ENCODE measurements around the gene ADAM8.
"Not testable (repeated sequence)": the region's sequence is repeated elsewhere in the genome, so short reads cannot be mapped to it uniquely, and the experiment has no call there.

Gene ADAM8

DNA sequence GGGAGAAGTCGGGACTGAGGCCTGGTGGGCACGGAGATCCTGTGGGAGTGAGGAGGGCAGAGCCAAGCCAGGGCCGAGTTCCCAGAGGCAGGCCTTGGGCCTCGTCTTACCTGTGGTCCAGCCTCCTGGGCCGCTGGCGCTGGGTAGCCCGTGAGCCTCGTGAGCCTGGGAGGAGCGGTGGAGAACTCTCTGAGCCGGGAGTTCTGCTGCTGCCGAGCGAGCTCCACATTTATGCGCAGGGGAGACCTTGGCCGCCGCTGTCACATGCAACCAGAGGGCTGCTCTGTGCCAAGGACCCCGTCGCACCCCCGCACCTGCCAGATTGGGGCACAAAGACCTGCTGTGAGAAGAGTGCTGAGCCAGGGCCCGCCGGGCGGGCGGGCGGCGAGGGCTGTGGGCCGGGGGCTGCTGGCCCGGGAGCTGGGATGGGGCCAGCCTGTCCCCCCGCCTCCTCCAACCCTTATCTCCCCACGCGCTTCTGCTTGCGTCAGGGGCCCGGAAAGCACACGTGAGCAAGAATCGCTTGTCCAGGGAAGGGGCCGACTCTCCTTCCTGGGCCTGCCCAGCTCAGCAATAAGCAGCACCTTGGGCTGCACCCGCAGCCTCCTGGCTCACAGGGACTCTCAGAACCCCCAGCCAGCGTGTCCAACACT lies 28.9 kb downstream of the ADAM8 start:
- DNase-seq: no peak

- DNase-seq: no peak
These were observed 30.4 kb downstream of the ADAM8 start for GRCh38 chr10:133246236-133246626.

DNA sequence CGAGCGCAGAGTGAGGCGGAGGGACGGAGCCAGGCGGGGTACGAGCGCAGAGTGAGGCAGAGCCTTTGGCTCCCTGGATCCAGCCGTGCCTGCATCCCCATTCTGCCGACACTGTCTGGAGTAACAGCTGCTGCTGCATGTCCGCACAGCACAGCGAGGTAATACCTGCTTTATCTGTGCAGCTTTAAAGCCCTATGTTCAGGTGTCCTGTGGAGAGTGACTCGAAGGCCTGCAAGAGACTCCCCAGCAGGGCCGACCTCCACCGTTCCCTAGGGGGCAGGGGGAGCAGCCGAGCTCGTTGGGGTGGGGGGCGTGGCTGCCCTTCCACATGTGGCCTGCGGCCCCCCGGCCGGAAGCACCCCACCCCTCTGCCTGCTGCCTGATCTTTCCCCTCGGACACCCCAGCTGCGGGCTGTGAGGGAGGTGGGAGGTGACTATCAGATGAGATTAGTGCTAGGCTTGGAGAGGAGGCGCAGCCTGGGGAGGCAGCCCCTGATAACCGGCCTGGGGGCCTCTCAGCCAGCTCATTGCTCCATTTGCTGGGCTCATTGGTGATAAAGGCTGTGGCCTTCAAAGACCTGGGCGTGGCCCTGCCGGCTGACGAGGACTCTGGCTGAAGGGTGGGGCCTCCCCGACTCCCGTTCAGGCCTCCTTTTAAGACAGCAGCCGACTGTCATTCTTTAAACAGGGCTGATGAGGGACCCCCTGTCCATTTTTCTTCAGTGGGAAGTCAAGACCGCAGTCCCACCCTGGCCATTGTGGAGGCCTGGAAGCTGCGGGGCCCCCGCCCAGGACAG lies 31.0 kb downstream of the ADAM8 start:
- no peak for DNase-seq

DNA sequence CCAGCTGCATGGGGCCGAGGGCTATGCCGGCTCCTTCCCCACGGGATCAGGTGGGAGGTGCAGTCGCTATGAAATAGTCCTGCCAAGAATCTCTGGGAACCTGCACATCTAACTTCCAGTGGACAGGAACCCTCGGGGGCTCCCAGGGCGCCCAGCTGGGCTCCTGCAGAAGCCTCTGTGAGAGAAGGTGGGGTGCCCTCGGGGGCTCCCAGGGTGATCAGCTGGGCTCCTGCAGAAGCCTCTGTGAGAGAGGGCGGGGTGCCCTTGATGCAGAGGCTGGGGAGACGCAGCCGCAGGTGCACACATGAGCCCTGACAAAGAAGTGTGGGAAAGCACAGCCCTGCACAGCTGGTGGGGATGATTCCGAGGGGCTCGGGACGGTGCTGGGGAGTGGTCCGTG lies 33.1 kb downstream of the ADAM8 start:
- DNase-seq: no peak

DNA sequence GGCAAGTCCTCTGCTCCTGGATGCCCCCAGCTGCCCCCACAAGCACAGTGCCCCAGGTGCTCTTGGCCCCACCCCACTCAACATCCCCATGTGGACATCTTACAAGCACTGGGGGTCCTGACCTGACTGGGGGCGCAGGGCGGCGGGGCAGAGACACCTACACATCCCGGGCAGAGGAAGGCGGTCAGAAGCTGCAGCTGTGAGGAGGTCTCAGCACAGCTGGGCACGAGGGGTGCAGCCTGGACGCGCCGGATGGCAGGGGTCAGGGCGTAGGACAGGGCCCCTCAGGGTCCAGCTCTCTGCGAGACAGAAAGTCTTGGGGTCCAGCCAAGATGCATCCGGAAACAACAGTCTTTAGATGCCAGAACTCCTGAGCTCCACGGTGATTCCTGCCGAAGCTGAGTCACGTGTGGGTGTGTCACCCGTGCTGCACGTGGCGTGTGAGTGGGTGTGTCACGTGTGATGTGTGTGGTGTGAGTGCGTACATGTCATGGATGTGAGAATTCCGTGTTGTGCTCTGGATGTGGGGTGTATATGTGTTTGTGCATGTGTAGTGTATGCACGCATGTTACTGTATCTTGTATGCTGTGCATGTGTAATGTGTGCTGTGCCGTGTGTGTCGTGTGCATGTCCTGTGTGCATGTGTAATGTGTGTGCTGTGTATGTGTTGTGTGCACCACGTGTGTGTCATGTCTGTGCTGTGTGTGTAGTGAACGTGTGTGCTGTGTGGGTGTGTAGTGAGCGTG lies 33.9 kb downstream of the ADAM8 start:
- no peak for DNase-seq

GRCh38 chr10:133241501-133242205 lies 35.0 kb downstream of the ADAM8 start:
- no peak for DNase-seq

DNA sequence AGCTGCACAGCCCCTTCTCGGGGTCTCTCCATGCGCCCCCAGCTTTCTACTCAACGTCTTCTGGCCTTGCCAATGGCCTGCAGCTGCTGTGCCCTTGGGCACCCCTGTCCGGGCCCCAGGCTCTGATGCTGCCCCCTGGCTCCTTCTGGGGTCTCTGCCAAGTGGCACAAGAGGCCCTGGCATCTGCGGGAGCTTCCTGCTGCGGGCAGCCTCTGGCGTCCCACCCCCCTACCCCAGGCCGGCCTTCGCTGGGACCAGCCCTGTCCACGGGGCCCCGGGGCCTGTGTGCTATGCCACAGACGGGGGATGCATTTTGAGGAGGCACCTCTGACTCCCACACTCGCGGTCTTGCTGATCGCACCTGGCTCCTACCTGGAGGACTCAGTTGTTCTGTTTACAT lies 36.7 kb downstream of the ADAM8 start:
- no peak for DNase-seq

GRCh38 chr10:133238466-133238804 lies 38.2 kb downstream of the ADAM8 start:
- no peak for DNase-seq

DNA sequence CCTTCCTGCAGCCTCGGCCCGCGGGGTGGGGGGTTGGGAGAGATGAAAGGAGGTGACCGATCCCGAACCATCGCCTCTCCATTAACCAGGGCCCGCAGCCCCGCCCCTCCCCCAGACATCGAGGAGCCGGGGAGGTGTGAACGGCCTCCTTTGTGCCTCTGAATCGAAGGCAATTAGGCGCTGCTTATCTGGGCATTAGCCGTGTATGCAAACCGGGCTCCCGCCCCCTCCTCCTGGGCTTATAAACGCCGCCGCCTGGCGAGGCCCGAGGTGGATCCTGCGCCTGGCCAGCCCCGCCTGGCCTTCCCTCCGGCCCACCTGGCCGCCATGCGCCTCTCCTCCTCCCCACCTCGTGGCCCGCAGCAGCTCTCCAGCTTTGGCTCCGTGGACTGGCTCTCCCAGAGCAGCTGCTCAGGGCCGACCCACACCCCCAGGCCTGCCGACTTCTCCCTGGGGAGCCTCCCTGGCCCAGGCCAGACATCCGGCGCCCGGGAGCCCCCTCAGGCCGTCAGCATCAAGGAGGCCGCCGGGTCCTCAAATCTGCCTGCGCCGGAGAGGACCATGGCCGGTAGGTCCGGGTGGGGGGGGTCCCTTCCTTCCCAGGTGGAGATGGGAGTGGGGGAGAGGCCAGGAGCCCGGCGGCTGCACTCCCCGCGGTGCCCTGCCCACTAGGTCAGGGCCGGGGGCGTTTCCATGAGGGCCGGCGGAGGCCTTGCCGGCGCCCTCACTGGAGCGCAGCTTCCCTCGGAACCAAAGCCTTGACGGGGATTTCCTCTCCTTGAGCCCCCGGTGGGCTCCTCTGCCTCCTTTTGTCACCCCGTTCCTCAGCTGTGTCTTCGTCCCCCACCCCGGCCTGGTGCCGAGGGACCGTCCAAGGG lies 38.8 kb downstream of the ADAM8 start, which contains the start of gene VENTX:
VENTX (plus strand) TSS at position 268 of the 878 bp plus-strand sequence; CDS start at position 328, 60 bp downstream.
- no peak for DNase-seq

DNA sequence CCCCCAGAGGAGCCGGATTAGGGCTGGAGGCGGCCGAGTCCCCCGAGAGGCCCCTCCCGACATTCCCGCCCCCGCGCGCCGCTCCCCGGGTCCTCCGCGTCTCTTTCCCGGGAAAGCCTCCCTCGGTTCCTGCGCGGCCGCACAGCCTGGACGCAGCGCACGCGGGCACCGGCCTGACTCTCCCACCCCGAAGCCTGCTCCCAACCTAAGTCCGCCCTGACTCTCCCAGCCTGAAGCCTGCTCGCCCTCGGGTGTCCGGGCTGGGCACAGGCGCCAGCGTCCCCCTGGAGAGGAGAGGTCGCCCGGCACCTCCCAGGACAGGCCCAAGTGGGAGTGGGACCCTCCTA lies 39.5 kb downstream of the ADAM8 start:
- DNase-seq: no peak

DNA sequence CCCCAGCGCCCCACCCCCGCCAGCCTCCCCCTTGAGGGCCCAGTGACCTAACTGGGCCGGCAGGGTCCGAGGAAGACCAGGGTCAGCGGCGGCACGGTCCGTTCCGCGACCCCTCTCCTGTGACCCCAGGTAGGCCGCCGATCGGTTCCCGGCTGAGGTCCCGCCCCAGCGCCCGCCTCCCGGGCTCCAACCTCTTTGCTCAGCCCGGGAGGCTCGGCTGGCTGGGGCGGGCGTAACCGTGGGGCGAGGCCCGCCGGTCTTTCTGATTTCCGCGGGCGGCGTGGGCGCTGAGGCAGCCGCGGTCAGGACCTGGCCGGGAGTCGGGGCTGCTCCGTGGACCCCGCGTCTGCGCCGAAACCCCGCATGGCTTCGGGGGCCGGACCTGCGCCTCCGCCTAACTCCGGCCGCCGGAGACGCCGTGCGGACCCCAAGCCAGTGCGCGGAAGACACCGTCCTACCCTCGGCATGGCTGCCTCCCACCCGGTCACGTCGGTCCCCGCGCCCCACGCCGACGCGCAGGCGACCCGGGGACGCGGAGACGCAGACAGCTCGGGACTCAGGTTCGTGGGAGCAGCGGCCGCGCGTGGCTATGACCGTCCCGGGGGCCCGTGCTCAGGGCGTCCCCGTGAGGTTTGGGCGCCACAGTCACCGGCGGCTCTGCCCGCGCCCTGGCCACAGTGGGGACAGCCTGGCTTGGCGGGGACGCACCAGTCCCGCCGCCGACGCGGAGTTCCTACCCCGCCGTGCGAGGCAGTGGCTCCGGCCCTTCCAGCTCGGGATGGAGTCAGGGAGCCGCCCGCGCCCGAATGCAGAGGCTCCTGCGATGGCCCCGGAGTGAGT lies 40.0 kb downstream of the ADAM8 start:
- DNase-seq: no peak

DNA sequence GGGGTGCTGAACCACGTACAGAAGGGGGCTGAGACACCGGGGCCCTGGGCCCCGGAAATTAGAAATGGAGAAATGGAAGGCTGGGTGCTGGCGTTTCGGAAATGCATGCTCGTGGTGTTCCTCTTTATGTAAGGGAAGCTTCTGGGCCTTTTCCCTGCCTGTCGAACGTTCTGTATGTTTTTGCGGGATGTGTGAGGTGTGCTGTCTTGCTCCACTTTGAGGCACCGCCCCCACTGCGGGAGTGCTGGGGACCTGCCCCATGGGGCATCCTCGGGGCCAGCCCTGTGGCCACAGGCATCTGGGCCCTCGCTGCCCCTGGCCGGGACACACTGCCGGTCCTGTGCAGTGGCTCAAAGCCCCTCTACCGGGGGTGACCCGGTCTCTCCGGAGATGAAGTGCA lies 40.7 kb downstream of the ADAM8 start:
- no peak for DNase-seq

DNA sequence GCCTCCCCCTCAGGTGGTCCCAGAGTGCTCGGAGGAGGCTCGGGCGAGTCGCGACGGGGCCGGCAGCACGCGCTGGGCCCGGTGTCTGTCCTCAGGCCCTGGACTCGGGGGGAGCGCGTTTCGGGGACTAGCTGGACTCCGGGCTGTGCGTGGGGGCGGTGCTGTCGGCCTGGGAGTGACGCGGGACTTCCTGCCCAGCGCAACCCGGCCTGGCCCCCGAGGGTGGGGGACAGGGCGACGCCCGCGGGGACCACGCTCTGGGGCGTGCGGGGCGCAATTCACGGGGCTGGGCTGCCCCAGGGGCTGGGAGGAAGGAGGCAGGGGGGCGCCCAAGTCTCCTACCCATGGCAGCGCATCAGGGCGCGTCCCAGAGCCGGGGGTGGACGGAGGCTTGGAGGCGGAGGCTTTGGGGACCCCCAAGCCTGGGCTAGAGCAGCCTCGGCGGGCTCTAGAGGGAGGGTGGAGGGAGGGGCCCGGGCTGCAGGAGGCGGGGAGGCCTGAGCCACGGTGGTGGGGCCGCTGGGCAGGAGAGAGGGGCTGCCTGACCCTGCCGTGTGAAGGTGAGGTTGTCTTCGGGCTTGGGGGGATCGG lies 41.3 kb downstream of the ADAM8 start:
- no peak for DNase-seq

- DNase-seq: not testable (repeated sequence)
These were observed 41.9 kb downstream of the ADAM8 start for GRCh38 chr10:133234796-133235195.

DNA sequence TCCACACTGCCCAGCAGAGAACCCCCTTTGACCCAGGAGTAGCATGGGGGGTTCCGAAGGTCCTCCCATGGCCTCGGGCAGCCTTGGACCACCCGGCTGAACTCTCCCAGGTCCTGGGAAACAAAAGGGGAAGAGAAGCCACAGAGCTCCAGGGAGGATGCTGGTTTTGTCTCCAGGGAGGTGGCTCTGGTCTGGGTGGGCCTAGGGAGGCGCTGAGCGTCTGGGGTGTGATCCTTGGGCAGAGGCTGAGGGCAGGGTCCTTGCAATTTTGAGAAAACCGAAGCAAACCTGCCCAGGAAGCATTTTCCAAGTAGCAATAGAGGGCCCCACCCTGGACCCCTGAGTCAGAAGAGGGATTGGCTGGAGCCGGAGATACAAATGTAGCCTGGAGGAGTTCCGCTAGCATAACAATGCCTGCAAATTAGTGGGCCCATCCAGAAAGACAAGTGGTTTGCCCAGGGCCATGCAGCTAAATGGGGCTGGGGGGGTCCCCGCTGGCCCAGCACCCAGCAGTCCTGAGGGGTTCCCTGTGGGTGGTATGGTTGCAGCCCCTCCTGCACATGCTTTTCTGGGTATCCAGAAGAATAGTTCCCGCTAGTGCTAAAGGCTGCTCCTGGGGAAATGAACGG lies 44.6 kb downstream of the ADAM8 start:
- no peak for DNase-seq

GRCh38 chr10:133231244-133231945 lies 45.3 kb downstream of the ADAM8 start:
- DNase-seq: no peak

DNA sequence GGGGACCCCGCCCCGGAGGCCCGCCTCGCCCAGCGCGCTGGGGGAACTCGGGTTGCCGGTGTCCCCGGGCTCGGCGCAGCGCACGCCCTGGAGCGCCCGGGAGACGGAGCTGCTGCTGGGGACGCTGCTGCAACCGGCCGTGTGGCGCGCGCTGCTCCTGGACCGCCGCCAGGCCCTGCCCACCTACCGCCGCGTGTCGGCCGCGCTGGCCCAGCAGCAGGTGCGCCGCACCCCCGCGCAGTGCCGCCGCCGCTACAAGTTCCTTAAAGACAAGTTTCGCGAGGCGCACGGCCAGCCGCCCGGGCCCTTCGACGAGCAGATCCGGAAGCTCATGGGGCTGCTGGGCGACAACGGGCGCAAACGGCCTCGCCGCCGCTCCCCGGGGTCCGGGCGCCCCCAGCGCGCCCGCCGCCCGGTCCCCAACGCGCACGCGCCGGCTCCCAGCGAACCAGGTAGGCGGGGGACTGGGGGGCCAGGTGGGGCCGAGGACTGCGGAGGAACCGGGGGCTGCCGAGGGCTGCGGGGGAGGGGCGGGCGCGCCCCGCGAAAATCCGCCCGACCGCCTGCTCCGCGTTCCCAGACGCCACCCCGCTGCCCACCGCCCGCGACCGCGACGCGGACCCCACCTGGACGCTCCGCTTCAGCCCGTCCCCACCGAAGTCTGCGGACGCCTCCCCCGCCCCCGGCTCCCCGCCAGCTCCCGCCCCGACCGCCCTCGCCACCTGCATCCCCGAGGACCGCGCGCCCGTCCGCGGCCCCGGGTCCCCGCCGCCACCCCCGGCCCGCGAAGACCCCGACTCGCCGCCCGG lies 46.1 kb downstream of the ADAM8 start:
- no peak for DNase-seq

- no peak for DNase-seq
These were observed 46.7 kb downstream of the ADAM8 start, which contains the start of gene UTF1 for GRCh38 chr10:133230044-133230361. Gene UTF1 (plus strand): TSS chr10:133230217. CDS start chr10:133230289, 72 bp downstream.

Data from NCI-H526 treated with DMSO at 0.1 percent for 48 hours (cell line).